Uterus (tissue), 4 donors: ENCODE results near the gene MYLK3. TPM values are rescaled to one million over a fixed set of nuclear protein-coding genes. Genes with fewer than 3 reads are reported as not detected.

Experiments
- DNase-seq, 2 donors: peaks; one replicate each; pipeline ENCODE4 v3.0.0-alpha.2; 2019 to 2020
- H3K27ac ChIP-seq, 2 donors: fragments of 200-600 bp; sonication (generic); 1 replicate in 1 of 2; 2 replicates in 1 of 2; pipeline ENCODE4 v1.5.1; 2016 to 2018
- H3K27me3 ChIP-seq, 2 donors: fragments of 200-600 bp; sonication (generic); one replicate each; pipeline ENCODE4 v1.5.1; 2018 to 2019; ENCODE audit warnings: control low read depth in 1 of 2
- H3K36me3 ChIP-seq, 2 donors: fragments of 200-600 bp; sonication (generic); one replicate each; pipeline ENCODE4 v1.5.1; 2019; ENCODE audit warnings: control low read depth in 1 of 2
- H3K4me1 ChIP-seq, 2 donors: fragments of 200-600 bp; sonication (generic); one replicate each; pipeline ENCODE4 v1.5.1; 2018 to 2019; ENCODE audit warnings: control low read depth in 1 of 2
- H3K4me3 ChIP-seq, 2 donors: fragments of 200-600 bp; sonication (generic); 1 replicate in 1 of 2; 2 replicates in 1 of 2; pipeline ENCODE4 v1.5.1; 2018 to 2019; ENCODE audit warnings: mild to moderate bottlenecking in 1 of 2
- H3K9me3 ChIP-seq, 2 donors: fragments of 200-600 bp; sonication (generic); one replicate each; pipeline ENCODE4 v1.5.1; 2019; ENCODE audit warnings: control low read depth in 1 of 2
- POLR2A ChIP-seq, 2 donors: fragments of 450-650 bp; IDR thresholded peaks; one replicate each; pipeline ENCODE4 v1.6.1; 2016; ENCODE audit warnings: antibody characterized with exemption in 2 of 2, mild to moderate bottlenecking in 1 of 2, moderate library complexity in 1 of 2
- intact Hi-C: fragments of 100-400 bp; cut with DNase I; formaldehyde crosslinking; loops from one replicate; pipeline ENCODE4 v1.15.1; 2023; ENCODE audit warnings: low total_unique reads
- total RNA-seq, 4 donors: library from RNA; depleted of rRNA in 3 of 4; stranded (reverse); fragments of >200 nt in 3 of 4; gene quantifications; one replicate each; pipeline versions ENCODE4 v1.1.0 to v1.2.4, GENCODE V29; 2014 to 2023
- TF ChIP-seq, protein P1 (sequence below), 4 experiments: fragments of 200-600 bp in 2 of 4; fragments of 450-650 bp in 2 of 4; sonication (generic) in 2 of 4; IDR thresholded peaks; one replicate each; pipeline ENCODE4 v1.5.1; 2016 to 2019; ENCODE audit warnings: antibody characterized with exemption in 4 of 4, mild to moderate bottlenecking in 2 of 4, moderate library complexity in 1 of 4
- donor health status: DM: yes; HTN: yes; CAD: no.

MYLK3 gene
- total RNA-seq, 4 donors from 2014 or later: 0.51 to 4.8 (median 0.61) TPM; not detected in 1

DNA sequence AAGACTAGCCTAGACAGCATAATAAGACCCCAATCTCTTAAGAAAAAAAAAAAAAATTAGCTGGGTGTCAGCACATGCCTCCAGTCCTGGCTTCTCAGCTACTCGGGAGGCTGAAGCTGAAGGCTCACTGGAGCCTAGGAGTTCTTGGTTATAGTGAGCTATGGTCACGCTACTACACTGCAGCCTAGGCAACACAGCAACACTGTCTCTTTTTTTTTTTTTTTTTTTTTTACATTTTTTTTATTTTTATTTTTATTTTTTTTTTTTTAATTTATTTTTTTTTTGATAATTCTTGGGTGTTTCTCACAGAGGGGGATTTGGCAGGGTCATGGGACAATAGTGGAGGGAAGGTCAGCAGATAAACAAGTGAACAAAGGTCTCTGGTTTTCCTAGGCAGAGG lies 54.5 kb downstream of the MYLK3 start:
- DNase-seq: no peak
- Histone ChIP-seq H3K4me1 (no peaks in the 10 kb centered on the region), H3K27ac (no peak overlapping the region), H3K36me3 (no peaks in the 10 kb centered on the region), H3K27me3 (no peaks in the 10 kb centered on the region), H3K4me3 (no peak overlapping the region), H3K9me3 (no peaks in the 10 kb centered on the region)
- intact Hi-C loops: no loop called here
- TF ChIP-seq, protein P1, sequence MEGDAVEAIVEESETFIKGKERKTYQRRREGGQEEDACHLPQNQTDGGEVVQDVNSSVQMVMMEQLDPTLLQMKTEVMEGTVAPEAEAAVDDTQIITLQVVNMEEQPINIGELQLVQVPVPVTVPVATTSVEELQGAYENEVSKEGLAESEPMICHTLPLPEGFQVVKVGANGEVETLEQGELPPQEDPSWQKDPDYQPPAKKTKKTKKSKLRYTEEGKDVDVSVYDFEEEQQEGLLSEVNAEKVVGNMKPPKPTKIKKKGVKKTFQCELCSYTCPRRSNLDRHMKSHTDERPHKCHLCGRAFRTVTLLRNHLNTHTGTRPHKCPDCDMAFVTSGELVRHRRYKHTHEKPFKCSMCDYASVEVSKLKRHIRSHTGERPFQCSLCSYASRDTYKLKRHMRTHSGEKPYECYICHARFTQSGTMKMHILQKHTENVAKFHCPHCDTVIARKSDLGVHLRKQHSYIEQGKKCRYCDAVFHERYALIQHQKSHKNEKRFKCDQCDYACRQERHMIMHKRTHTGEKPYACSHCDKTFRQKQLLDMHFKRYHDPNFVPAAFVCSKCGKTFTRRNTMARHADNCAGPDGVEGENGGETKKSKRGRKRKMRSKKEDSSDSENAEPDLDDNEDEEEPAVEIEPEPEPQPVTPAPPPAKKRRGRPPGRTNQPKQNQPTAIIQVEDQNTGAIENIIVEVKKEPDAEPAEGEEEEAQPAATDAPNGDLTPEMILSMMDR (IDR thresholded peaks at IDR 0.05): no peak
- TF ChIP-seq POLR2A (IDR thresholded peaks at IDR 0.05): no peak

DNA sequence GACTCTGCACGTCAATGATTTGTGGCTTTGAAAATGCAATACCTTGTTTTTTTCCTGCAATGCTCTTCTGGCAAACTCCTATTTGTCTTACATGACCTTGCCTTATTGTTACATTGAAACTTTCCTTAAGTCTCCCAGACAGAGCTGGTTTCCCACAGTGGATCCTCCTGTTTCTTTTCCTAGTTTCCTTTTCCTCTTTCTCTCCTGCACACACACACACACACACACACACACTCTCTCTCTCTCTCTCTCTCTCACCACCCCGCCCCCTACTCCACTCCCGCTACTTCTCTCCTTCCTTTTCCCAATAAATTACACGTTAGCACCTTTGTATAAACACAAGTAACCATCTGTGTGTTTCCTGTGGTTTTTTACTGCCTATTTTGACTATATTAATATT lies 56.4 kb downstream of the MYLK3 start:
- H3K9me3 ChIP-seq: no peaks in the 10 kb centered on the region
- H3K36me3 ChIP-seq: no peaks in the 10 kb centered on the region
- peaks cover 0 to 6% of the 10 kb centered on the region in 2 donors for H3K4me1 ChIP-seq
- TF ChIP-seq, protein P1 (IDR thresholded peaks at IDR 0.05): no peak
- no peak for TF ChIP-seq POLR2A (IDR thresholded peaks at IDR 0.05)
- no peak for DNase-seq
- no peak overlapping the region for H3K27ac ChIP-seq
- H3K27me3 ChIP-seq: no peaks in the 10 kb centered on the region
- no peak overlapping the region for H3K4me3 ChIP-seq
- intact Hi-C loops: no loop called here

DNA sequence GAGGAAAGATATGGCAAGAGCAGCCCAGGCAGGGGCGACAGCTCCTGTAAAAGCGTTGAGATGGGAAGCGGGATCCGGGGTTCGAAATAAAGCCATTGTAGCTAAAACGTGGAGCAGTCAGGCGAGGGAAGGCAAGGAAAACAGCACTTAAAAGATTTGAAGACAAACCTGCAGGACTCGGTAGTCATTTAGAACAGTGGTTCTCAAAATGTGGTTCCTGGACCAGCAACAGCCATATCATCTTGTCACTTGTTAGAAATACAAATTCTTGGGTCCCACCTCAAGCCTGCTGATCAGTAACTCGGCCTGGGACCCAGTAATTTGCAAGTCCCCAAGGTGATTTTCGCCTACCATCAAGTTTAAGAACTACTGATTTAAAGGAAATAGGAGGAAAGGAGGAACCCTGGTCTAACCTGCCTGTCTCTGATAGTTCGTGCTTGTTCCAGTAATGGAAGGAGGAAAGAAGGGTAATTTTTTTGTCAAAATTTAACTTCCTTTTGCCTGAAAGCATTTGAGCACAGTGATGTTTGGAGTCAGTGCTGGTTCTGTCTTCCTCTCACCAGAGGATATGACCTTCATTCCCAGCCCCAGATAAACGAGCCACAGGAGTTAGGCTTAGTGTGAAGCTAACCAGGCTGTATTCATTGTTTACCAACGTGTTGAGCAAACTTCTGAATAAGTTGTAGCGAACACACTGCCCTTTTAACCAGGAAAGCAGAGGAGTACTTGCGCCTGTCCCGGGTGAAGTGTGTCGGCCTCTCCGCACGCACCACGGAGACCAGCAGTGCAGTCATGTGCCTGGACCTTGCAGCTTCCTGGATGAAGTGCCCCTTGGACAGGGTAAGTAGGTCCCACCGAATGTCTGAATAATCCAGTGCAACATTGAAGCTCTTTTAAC lies 57.6 kb downstream of the MYLK3 start:
- Histone ChIP-seq H3K4me1 (peaks cover 0 to 6% of the 10 kb centered on the region in 2 donors), H3K36me3 (no peaks in the 10 kb centered on the region), H3K4me3 (peak overlapping the region; percentile 68 to 73), H3K27ac (peak overlapping the region in 1 of 2 donors; percentile 95), H3K9me3 (no peaks in the 10 kb centered on the region), H3K27me3 (no peaks in the 10 kb centered on the region)
- intact Hi-C loops: no loop called here
- no peak for DNase-seq
- TF ChIP-seq, protein P1 (IDR thresholded peaks at IDR 0.05): no peak
- TF ChIP-seq POLR2A (IDR thresholded peaks at IDR 0.05): no peak

DNA sequence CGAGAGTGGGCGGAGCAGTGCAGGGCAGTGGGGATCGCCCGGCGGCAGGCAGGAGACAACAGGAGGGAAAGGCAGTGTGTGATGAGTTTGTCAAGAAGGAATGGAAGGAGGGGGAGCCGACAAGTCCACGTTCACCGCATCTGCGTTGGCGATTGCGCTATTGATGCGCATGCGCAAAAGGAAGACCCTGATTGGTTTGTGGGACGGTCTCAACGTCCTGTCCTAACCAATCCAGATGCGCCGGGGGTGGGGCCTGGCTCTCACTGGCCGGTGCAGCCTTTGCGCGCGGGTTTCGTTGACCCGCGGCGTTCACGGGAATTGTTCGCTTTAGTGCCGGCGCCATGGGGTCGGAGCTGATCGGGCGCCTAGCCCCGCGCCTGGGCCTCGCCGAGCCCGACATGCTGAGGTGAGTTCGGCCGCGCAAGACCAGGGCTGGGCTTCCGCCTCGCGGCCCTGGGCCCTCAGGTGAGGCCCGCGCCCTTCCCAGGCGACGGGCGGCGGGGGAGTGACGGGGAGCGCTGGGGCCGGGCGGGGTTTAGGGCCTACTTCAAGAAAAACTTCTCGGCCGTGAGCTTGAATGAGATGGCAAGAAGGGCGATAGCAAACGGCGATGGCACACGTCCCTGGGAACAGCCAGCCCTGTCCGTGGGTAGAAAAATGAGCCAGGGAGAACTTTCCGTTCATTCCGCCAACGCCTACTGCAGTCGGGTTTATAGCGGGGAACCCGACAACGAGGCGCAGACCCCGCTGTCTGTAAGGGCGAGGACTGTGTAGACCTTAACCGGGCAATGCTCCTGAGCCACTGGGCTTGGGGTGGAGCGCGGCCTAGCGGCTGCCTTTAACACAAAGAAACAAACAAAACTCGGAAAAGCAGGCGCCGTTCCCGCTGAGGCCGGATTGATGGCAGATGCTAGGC lies 58.5 kb downstream of the MYLK3 start, which contains the start of gene ORC6:
ORC6 (plus strand) TSS at position 295 of the 916 bp plus-strand sequence; CDS start at position 342, 47 bp downstream.
- H3K4me3 ChIP-seq: peak within 1 kb of the TSS; percentile 68 to 73
- H3K9me3 ChIP-seq: no peaks in the 10 kb centered on the region
- TF ChIP-seq, protein P1 (IDR thresholded peaks at IDR 0.05): peak in 1 of 4 experiments; percentile 23
- no peak for TF ChIP-seq POLR2A (IDR thresholded peaks at IDR 0.05)
- H3K27me3 ChIP-seq: no peaks in the 10 kb centered on the region
- intact Hi-C loops: no loop called here
- H3K36me3 ChIP-seq: no peaks in the 10 kb centered on the region
- H3K27ac ChIP-seq: peak within 1 kb of the TSS; percentile 95 to 98
- DNase-seq: peak; percentile 95 to 98
- peaks cover 0 to 6% of the 10 kb centered on the region in 2 donors for H3K4me1 ChIP-seq
